ENCODE data around the gene GPR34.

The GPR34 gene

GRCh38 chrX:41734530-41734929, 45.8 kb downstream of the GPR34 start:
- H3K4me3 ChIP-seq (ENCODE audit: low read length), result no peak overlapping the region
- DNase-seq (ENCODE audit: low read depth), result no peak
- TF ChIP-seq, protein P1, sequence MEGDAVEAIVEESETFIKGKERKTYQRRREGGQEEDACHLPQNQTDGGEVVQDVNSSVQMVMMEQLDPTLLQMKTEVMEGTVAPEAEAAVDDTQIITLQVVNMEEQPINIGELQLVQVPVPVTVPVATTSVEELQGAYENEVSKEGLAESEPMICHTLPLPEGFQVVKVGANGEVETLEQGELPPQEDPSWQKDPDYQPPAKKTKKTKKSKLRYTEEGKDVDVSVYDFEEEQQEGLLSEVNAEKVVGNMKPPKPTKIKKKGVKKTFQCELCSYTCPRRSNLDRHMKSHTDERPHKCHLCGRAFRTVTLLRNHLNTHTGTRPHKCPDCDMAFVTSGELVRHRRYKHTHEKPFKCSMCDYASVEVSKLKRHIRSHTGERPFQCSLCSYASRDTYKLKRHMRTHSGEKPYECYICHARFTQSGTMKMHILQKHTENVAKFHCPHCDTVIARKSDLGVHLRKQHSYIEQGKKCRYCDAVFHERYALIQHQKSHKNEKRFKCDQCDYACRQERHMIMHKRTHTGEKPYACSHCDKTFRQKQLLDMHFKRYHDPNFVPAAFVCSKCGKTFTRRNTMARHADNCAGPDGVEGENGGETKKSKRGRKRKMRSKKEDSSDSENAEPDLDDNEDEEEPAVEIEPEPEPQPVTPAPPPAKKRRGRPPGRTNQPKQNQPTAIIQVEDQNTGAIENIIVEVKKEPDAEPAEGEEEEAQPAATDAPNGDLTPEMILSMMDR (conservative IDR thresholded peaks at IDR 0.05; ENCODE audit: low read depth, low read length), result peak; percentile 51

DNA sequence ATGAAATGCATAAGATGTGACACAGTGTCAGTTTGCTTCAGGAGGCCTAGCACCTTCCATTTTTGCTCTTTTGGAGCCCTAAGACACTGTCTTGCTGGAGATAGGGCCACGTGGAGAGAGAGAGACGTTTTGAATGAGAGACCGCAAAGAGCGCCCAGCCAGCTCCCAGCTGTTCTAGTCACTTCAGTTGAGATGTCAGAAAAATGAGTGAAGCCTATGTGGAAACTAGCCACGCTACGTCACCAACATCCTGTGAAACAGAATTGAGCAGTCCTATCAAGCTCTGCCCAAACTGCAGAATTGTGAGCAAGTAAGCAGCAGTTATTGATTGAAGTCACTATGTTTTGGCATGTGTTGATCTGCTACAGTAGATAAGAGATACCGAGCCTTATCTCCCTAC, 48.3 kb downstream of the GPR34 start:
- H3K4me3 ChIP-seq (ENCODE audit: low read length), result no peak overlapping the region
- DNase-seq (ENCODE audit: low read depth), result no peak
- TF ChIP-seq, protein P1 (conservative IDR thresholded peaks at IDR 0.05; ENCODE audit: low read depth, low read length), result no peak

DNA sequence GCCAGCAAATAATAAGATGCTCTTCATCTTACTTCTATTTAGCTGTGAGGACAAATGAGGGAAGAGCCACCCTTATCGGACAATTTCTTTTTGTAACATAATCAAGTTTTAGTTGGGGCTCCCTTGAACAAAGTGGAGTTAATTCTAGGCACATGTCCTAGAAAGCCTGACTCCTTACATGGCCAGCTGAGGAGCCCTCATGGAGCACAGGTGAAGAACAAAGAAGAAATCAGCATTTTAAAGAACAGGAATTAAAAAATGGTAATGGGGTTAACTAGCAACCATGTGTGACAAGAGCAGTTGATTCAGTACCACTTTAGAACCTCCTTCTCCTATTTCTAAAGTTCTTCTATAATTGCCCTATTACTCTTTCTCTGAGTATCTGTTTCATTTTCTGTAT, 51.1 kb downstream of the GPR34 start:
- DNase-seq (ENCODE audit: low read depth), result no peak
- H3K4me3 ChIP-seq (ENCODE audit: low read length), result no peak overlapping the region
- TF ChIP-seq, protein P1 (conservative IDR thresholded peaks at IDR 0.05; ENCODE audit: low read depth, low read length), result no peak

Measured in retinal pigment epithelial cell (primary cell).